ENCODE data around the gene TAF11L2. TPM values are rescaled to one million over a fixed set of nuclear protein-coding genes. Genes with fewer than 3 reads are reported as not detected.
"Not testable (repeated sequence)": the region's sequence is repeated elsewhere in the genome, so short reads cannot be mapped to it uniquely, and the experiment has no call there.

TAF11L2 gene
- total RNA-seq, 4 donors from 2014 or later = not detected

- intact Hi-C loops (cut with DNase I; ENCODE audit: low total_unique reads); DNase-seq (ENCODE audit: low spot score in 2 of 2): not testable (repeated sequence)
- no CpG with 5 or more reads among the region's 15 CpGs for WGBS, 2 donors
Observed at GRCh38 chr5:17528369-17528768, 30.3 kb downstream of the TAF11L2 start, which contains the start of gene TAF11L6. TSS of gene TAF11L6 (plus strand) at chr5:17528669.

More at GRCh38 chr5:17528369-17528768, 30.3 kb downstream of the TAF11L2 start, which contains the start of gene TAF11L6:
- H3K4me3 ChIP-seq (ENCODE audit: low read depth, poor library complexity, severe bottlenecking) = not testable (repeated sequence)

Other genes with a start within 250 kb of the TAF11L2 start
- not detected for gene TAF11L3, start 20.1 kb downstream of the TAF11L2 start, total RNA-seq
- not detected for gene TAF11L4, start 23.6 kb downstream of the TAF11L2 start, total RNA-seq
- gene TAF11L5, start 27.0 kb downstream of the TAF11L2 start, total RNA-seq = not detected
- not detected for gene TAF11L6, start 30.4 kb downstream of the TAF11L2 start, total RNA-seq
- not detected for gene TAF11L7, start 87.5 kb downstream of the TAF11L2 start, total RNA-seq
- not detected for gene TAF11L8, start 92.7 kb downstream of the TAF11L2 start, total RNA-seq
- not detected for gene TAF11L9, start 96.2 kb downstream of the TAF11L2 start, total RNA-seq
- not detected for gene TAF11L10, start 99.6 kb downstream of the TAF11L2 start, total RNA-seq
- gene TAF11L11, start 106.0 kb downstream of the TAF11L2 start, total RNA-seq = under 1 TPM in 1 of 4 donors, not detected in 3; 0.19 TPM
- not detected for gene TAF11L12, start 112.2 kb downstream of the TAF11L2 start, total RNA-seq
- not detected for gene TAF11L13, start 133.9 kb downstream of the TAF11L2 start, total RNA-seq
- gene TAF11L14, start 136.2 kb downstream of the TAF11L2 start, total RNA-seq = not detected

All from lower leg skin (tissue), 4 donors.